CD14-positive monocyte (primary cell): Measurements from ENCODE around the gene FOCAD. TPM values are rescaled to one million over a fixed set of nuclear protein-coding genes. Genes with fewer than 3 reads are reported as not detected.

Source experiments
- DNase-seq, 3 donors: peaks; one replicate each; pipeline ENCODE4 v3.0.0-alpha.2; 2011 to 2022
- H2AFZ ChIP-seq: 2 replicates; pipeline ENCODE4 v1.6.0; 2012; ENCODE audit warnings: mild to moderate bottlenecking, low read depth, low read length, inconsistent platforms; ENCODE audit not compliant: insufficient read depth, poor library complexity, severe bottlenecking
- H3K27ac ChIP-seq, 2 donors: 1 replicate in 1 of 2; 2 replicates in 1 of 2; pipeline ENCODE4 v1.5.1; 2012 to 2013; ENCODE audit warnings: low read length in 2 of 2, control low read depth in 1 of 2, inconsistent platforms in 1 of 2, low read depth in 1 of 2, mild to moderate bottlenecking in 1 of 2
- H3K27me3 ChIP-seq, 2 donors: one replicate each; pipeline versions ENCODE4 v1.6.0 to v1.6.1; 2011 to 2013; ENCODE audit warnings: low read length in 2 of 2; ENCODE audit not compliant: control insufficient read depth in 2 of 2, insufficient read depth in 2 of 2
- H3K36me3 ChIP-seq, 2 donors: replicated peaks in 1 of 2; 1 replicate in 1 of 2; 2 replicates in 1 of 2; pipeline versions ENCODE4 v1.5.1 to v1.6.1; 2012 to 2013; ENCODE audit warnings: low read length in 2 of 2, control low read depth in 1 of 2, inconsistent platforms in 1 of 2, mild to moderate bottlenecking in 1 of 2; ENCODE audit not compliant: insufficient read depth in 2 of 2, control insufficient read depth in 1 of 2
- H3K4me1 ChIP-seq, 2 donors: 1 replicate in 1 of 2; 2 replicates in 1 of 2; pipeline versions ENCODE4 v1.5.1 to v1.6.1; 2012 to 2013; ENCODE audit warnings: low read length in 2 of 2, control low read depth in 1 of 2, inconsistent platforms in 1 of 2, mild to moderate bottlenecking in 1 of 2, moderate library complexity in 1 of 2; ENCODE audit not compliant: insufficient read depth in 2 of 2, control insufficient read depth in 1 of 2
- H3K4me2 ChIP-seq: replicated peaks from 2 replicates; pipeline ENCODE3; 2012; ENCODE audit warnings: low read length, moderate library complexity, mild to moderate bottlenecking; ENCODE audit not compliant: poor library complexity, severe bottlenecking; ENCODE audit errors: extremely low read depth
- H3K4me3 ChIP-seq, 3 experiments: fragments of 200-600 bp in 1 of 3; sonication (generic) in 1 of 3; replicated peaks in 1 of 3; 1 replicate in 2 of 3; 2 replicates in 1 of 3; pipeline ENCODE4 v1.5.1; 2011 to 2013; ENCODE audit warnings: low read length in 3 of 3, mild to moderate bottlenecking in 3 of 3, control low read depth in 2 of 3, low read depth in 2 of 3, inconsistent platforms in 1 of 3, moderate library complexity in 1 of 3
- H3K79me2 ChIP-seq: 2 replicates; pipeline ENCODE4 v1.6.0; 2012; ENCODE audit warnings: mild to moderate bottlenecking, control low read depth, inconsistent platforms, low read length, moderate library complexity; ENCODE audit not compliant: insufficient read depth
- H3K9ac ChIP-seq: 2 replicates; pipeline ENCODE4 v1.6.0; 2017; ENCODE audit warnings: low read length, mild to moderate bottlenecking; ENCODE audit not compliant: insufficient read depth, poor library complexity, severe bottlenecking
- H3K9me3 ChIP-seq, 2 donors: replicated peaks in 1 of 2; 1 replicate in 1 of 2; 2 replicates in 1 of 2; pipeline versions ENCODE4 v1.5.1 to v1.6.1; 2012 to 2013; ENCODE audit warnings: low read length in 2 of 2, control low read depth in 1 of 2; ENCODE audit not compliant: control insufficient read depth in 1 of 2, insufficient read depth in 1 of 2
- H4K20me1 ChIP-seq: 2 replicates; pipeline ENCODE4 v1.6.0; 2012; ENCODE audit warnings: mild to moderate bottlenecking, low read length, control low read depth, moderate library complexity; ENCODE audit not compliant: insufficient read depth
- H3K27ac Mint-ChIP-seq, 7 donors: one replicate each; pipeline ENCODE4 v1.8.0; 2020; ENCODE audit warnings: mild to moderate bottlenecking in 7 of 7, mixed read lengths in 7 of 7, moderate library complexity in 6 of 7, inconsistent platforms in 2 of 7
- H3K27me3 Mint-ChIP-seq, 3 donors: one replicate each; pipeline ENCODE4 v1.8.0; 2021 to 2022; ENCODE audit warnings: low read depth in 3 of 3, mild to moderate bottlenecking in 3 of 3, mixed read lengths in 3 of 3, moderate library complexity in 3 of 3, inconsistent platforms in 1 of 3
- H3K36me3 Mint-ChIP-seq, 2 donors: one replicate each; pipeline ENCODE4 v1.8.0; 2020; ENCODE audit warnings: mixed read lengths in 2 of 2, inconsistent platforms in 1 of 2, mild to moderate bottlenecking in 1 of 2
- H3K4me1 Mint-ChIP-seq: one replicate; pipeline ENCODE4 v1.8.0; 2020; ENCODE audit warnings: mild to moderate bottlenecking, mixed read lengths
- H3K4me3 Mint-ChIP-seq, 2 donors: one replicate each; pipeline ENCODE4 v1.8.0; 2020; ENCODE audit warnings: mild to moderate bottlenecking in 2 of 2, mixed read lengths in 2 of 2, moderate library complexity in 1 of 2
- H3K9me3 Mint-ChIP-seq, 7 donors: one replicate each; pipeline ENCODE4 v1.8.0; 2020 to 2022; ENCODE audit warnings: mixed read lengths in 7 of 7, mild to moderate bottlenecking in 6 of 7, moderate library complexity in 6 of 7, inconsistent platforms in 2 of 7
- CTCF ChIP-seq: fragments of 200-600 bp; IDR thresholded peaks from one replicate; pipeline ENCODE4 v1.8.0; 2022; ENCODE audit warnings: antibody characterized with exemption, mild to moderate bottlenecking
- WGBS: methylation state at CpG from one replicate; pipeline ENCODE4 v1.1.5; 2013; ENCODE audit warnings: missing lambda C conversion rate; ENCODE audit not compliant: insufficient coverage; 5-methylcytosine and 5-hydroxymethylcytosine counted together
- intact Hi-C, 2 donors: fragments of 100-400 bp; cut with micrococcal nuclease; formaldehyde crosslinking; loops; one replicate each; pipeline versions ENCODE4 v1.15.0 to v1.15.1; 2023
- polyA plus RNA-seq, 3 donors: library from polyadenylated mRNA; depleted of rRNA in 1 of 3; unstranded in 2 of 3; stranded (reverse) in 1 of 3; fragments of 300-500 nt in 2 of 3; fragments of >200 nt in 1 of 3; fragmentation: Illumina TruSeq in 2 of 3; gene quantifications; 1 replicate in 2 of 3; 2 replicates in 1 of 3; pipeline ENCODE4 v1.2.3, GENCODE V29; 2012 to 2021

Gene FOCAD
- polyA plus RNA-seq, 3 donors, result 4.9 to 6.3 (median 5.1) TPM

- no peak overlapping the region for H3K27ac ChIP-seq
- no peaks in the 10 kb centered on the region for H3K36me3 ChIP-seq
- H3K36me3 Mint-ChIP-seq, result no peaks in the 10 kb centered on the region
- no peaks in the 10 kb centered on the region for H3K27me3 ChIP-seq
- no peak overlapping the region for H3K4me2 ChIP-seq
- no peak overlapping the region for H3K9ac ChIP-seq
- no peak overlapping the region for H3K4me3 ChIP-seq
- H3K79me2 ChIP-seq, result no peaks in the 10 kb centered on the region
- H4K20me1 ChIP-seq, result no peaks in the 10 kb centered on the region
- no peak for DNase-seq
- no peak overlapping the region for H2AFZ ChIP-seq
- H3K27me3 Mint-ChIP-seq, result peaks cover 0 to 1% (median 0%) of the 10 kb centered on the region in 3 donors
- H3K4me3 Mint-ChIP-seq, result no peak overlapping the region
- intact Hi-C loops, result no loop called here
- no peaks in the 10 kb centered on the region for H3K4me1 ChIP-seq
- no peaks in the 10 kb centered on the region for H3K9me3 Mint-ChIP-seq
- no peak for TF ChIP-seq CTCF
- H3K27ac Mint-ChIP-seq, result no peak overlapping the region
- H3K9me3 ChIP-seq, result no peaks in the 10 kb centered on the region
- no peaks in the 10 kb centered on the region for H3K4me1 Mint-ChIP-seq
Measured at GRCh38 chr9:20898885-20899554, 215.0 kb downstream of the FOCAD start.

- no peak for DNase-seq
- H3K4me3 ChIP-seq, result no peak overlapping the region
- TF ChIP-seq CTCF, result no peak
- no peaks in the 10 kb centered on the region for H3K27me3 ChIP-seq
- peaks cover 3 to 5% of the 10 kb centered on the region in 2 donors for H3K36me3 Mint-ChIP-seq
- H4K20me1 ChIP-seq, result no peaks in the 10 kb centered on the region
- no CpG with 5 or more reads among the region's 5 CpGs for WGBS
- no peak overlapping the region for H3K4me3 Mint-ChIP-seq
- H3K9me3 ChIP-seq, result no peaks in the 10 kb centered on the region
- peaks cover 0 to 5% of the 10 kb centered on the region in 2 donors for H3K36me3 ChIP-seq
- H3K9me3 Mint-ChIP-seq, result no peaks in the 10 kb centered on the region
- H3K9ac ChIP-seq, result no peak overlapping the region
- peaks cover 0 to 1% (median 0%) of the 10 kb centered on the region in 3 donors for H3K27me3 Mint-ChIP-seq
- H2AFZ ChIP-seq, result no peak overlapping the region
- H3K27ac Mint-ChIP-seq, result no peak overlapping the region
- intact Hi-C loops, result no loop called here
- no peaks in the 10 kb centered on the region for H3K4me1 ChIP-seq
- no peaks in the 10 kb centered on the region for H3K79me2 ChIP-seq
- no peak overlapping the region for H3K4me2 ChIP-seq
- H3K27ac ChIP-seq, result no peak overlapping the region
- H3K4me1 Mint-ChIP-seq, result no peaks in the 10 kb centered on the region
Measured at GRCh38 chr9:20903212-20903611, 219.2 kb downstream of the FOCAD start.
